Stimulated activated CD4-positive, alpha-beta T cell treated with anti-CD3 and anti-CD28 coated beads, Interleukin-4, amount 100 ng/mL, for 4 hours (primary cell): Measurements from ENCODE around the gene PLPP3.

ENCODE experiments used
- DNase-seq, 2 experiments: peaks; one replicate each; pipeline ENCODE4 v3.0.0-alpha.2; 2020

PLPP3 gene

GRCh38 chr1:56575865-56576264 is 3.5 kb downstream of the PLPP3 start:
- no peak for DNase-seq

- no peak for DNase-seq
Observed at GRCh38 chr1:56574794-56575193, 4.6 kb downstream of the PLPP3 start.

- DNase-seq: no peak
Observed at GRCh38 chr1:56573311-56573710, 6.1 kb downstream of the PLPP3 start.

- no peak for DNase-seq
Observed at GRCh38 chr1:56572334-56573050, 6.9 kb downstream of the PLPP3 start.

GRCh38 chr1:56571448-56571847 is 7.9 kb downstream of the PLPP3 start:
- DNase-seq: no peak

- DNase-seq: no peak
Observed at GRCh38 chr1:56570924-56571372, 8.4 kb downstream of the PLPP3 start.

GRCh38 chr1:56569661-56570060 is 9.7 kb downstream of the PLPP3 start:
- no peak for DNase-seq

- no peak for DNase-seq
Observed at GRCh38 chr1:56566994-56567393, 12.4 kb downstream of the PLPP3 start.

- no peak for DNase-seq
Observed at GRCh38 chr1:56566061-56566744, 13.2 kb downstream of the PLPP3 start.

GRCh38 chr1:56564615-56565014 is 14.7 kb downstream of the PLPP3 start:
- DNase-seq: no peak

GRCh38 chr1:56563568-56563967 is 15.8 kb downstream of the PLPP3 start:
- no peak for DNase-seq

GRCh38 chr1:56562891-56563452 is 16.4 kb downstream of the PLPP3 start:
- no peak for DNase-seq

- no peak for DNase-seq
Observed at GRCh38 chr1:56561227-56562019, 17.9 kb downstream of the PLPP3 start.

- DNase-seq: no peak
Observed at GRCh38 chr1:56557746-56558145, 21.6 kb downstream of the PLPP3 start.

- DNase-seq: no peak
Observed at GRCh38 chr1:56555448-56555847, 23.9 kb downstream of the PLPP3 start.

GRCh38 chr1:56553046-56553445 is 26.3 kb downstream of the PLPP3 start:
- DNase-seq: no peak

- DNase-seq: no peak
Observed at GRCh38 chr1:56552349-56552748, 27.0 kb downstream of the PLPP3 start.

GRCh38 chr1:56551691-56552090 is 27.7 kb downstream of the PLPP3 start:
- DNase-seq: no peak

GRCh38 chr1:56550859-56551188 is 28.5 kb downstream of the PLPP3 start:
- no peak for DNase-seq

GRCh38 chr1:56550138-56550858 is 29.1 kb downstream of the PLPP3 start:
- DNase-seq: no peak

- DNase-seq: no peak
Observed at GRCh38 chr1:56548571-56548970, 30.8 kb downstream of the PLPP3 start.

- DNase-seq: no peak
Observed at GRCh38 chr1:56547977-56548376, 31.4 kb downstream of the PLPP3 start.

GRCh38 chr1:56547473-56547872 is 31.9 kb downstream of the PLPP3 start:
- no peak for DNase-seq
